HG03432 (cell line): Measurements from ENCODE around the gene PLEKHA8.

Experiments
- ATAC-seq: cut with Tn5 transposase; IDR thresholded peaks from one replicate; pipeline ENCODE4 v1.9.1; 2021; ENCODE audit warnings: mild to moderate bottlenecking, moderate library complexity; ENCODE audit not compliant: unreplicated experiment

The PLEKHA8 gene

GRCh38 chr7:30061786-30062185 lies 33.6 kb downstream of the PLEKHA8 start:
- peak; percentile 87 for ATAC-seq

- no peak for ATAC-seq
These were observed 34.4 kb downstream of the PLEKHA8 start for GRCh38 chr7:30062587-30062986.

- no peak for ATAC-seq
These were observed 37.5 kb downstream of the PLEKHA8 start for GRCh38 chr7:30065746-30066145.

- ATAC-seq, result no peak
These were observed 38.5 kb downstream of the PLEKHA8 start for GRCh38 chr7:30066687-30067086.

GRCh38 chr7:30068117-30068516 lies 39.9 kb downstream of the PLEKHA8 start:
- ATAC-seq, result no peak

- ATAC-seq, result no peak
These were observed 41.1 kb downstream of the PLEKHA8 start for GRCh38 chr7:30069096-30069867.

- no peak for ATAC-seq
These were observed 41.8 kb downstream of the PLEKHA8 start for GRCh38 chr7:30070052-30070451.

- no peak for ATAC-seq
These were observed 44.5 kb downstream of the PLEKHA8 start for GRCh38 chr7:30072735-30073134.

GRCh38 chr7:30074422-30075030 lies 46.3 kb downstream of the PLEKHA8 start:
- ATAC-seq, result no peak

GRCh38 chr7:30076411-30076810 lies 48.2 kb downstream of the PLEKHA8 start:
- ATAC-seq, result no peak

GRCh38 chr7:30078280-30078679 lies 50.1 kb downstream of the PLEKHA8 start:
- ATAC-seq, result no peak

GRCh38 chr7:30079880-30080279 lies 51.7 kb downstream of the PLEKHA8 start:
- ATAC-seq, result no peak

- no peak for ATAC-seq
These were observed 52.6 kb downstream of the PLEKHA8 start for GRCh38 chr7:30080818-30081217.

- no peak for ATAC-seq
These were observed 54.5 kb downstream of the PLEKHA8 start for GRCh38 chr7:30082686-30083085.

GRCh38 chr7:30083334-30083733 lies 55.1 kb downstream of the PLEKHA8 start:
- no peak for ATAC-seq

GRCh38 chr7:30084212-30084611 lies 56.0 kb downstream of the PLEKHA8 start:
- no peak for ATAC-seq

GRCh38 chr7:30086529-30086928 lies 58.3 kb downstream of the PLEKHA8 start:
- ATAC-seq, result no peak

- no peak for ATAC-seq
These were observed 59.2 kb downstream of the PLEKHA8 start for GRCh38 chr7:30087371-30087770.

- ATAC-seq, result no peak
These were observed 60.1 kb downstream of the PLEKHA8 start for GRCh38 chr7:30088362-30088761.

GRCh38 chr7:30090111-30090510 lies 61.9 kb downstream of the PLEKHA8 start:
- ATAC-seq, result no peak

GRCh38 chr7:30091491-30091912 lies 63.3 kb downstream of the PLEKHA8 start:
- no peak for ATAC-seq

- ATAC-seq, result no peak
These were observed 63.8 kb downstream of the PLEKHA8 start for GRCh38 chr7:30091987-30092386.
